ENCODE measurements around the gene PSMC4.

Gene PSMC4

DNA sequence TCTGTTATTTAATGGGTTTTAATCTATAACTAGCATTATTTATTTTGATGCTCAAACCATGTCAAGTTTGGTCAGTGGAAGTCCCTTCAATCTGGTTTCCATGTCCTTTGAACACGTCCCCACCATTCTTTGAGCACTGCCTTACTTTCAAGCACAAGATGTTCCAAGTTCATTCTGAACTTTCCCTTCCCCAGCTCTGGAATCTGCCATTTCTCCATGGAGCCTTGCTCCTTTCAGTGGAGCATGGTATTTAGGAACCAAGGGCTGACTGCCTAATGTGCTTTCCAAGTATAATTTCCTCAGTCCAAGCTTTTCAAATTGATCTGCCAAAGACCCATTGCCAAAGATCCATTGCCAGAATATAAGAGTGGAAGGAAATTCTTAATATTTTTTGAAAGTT lies 24.8 kb downstream of the PSMC4 start:
- DNase-seq: no peak

DNA sequence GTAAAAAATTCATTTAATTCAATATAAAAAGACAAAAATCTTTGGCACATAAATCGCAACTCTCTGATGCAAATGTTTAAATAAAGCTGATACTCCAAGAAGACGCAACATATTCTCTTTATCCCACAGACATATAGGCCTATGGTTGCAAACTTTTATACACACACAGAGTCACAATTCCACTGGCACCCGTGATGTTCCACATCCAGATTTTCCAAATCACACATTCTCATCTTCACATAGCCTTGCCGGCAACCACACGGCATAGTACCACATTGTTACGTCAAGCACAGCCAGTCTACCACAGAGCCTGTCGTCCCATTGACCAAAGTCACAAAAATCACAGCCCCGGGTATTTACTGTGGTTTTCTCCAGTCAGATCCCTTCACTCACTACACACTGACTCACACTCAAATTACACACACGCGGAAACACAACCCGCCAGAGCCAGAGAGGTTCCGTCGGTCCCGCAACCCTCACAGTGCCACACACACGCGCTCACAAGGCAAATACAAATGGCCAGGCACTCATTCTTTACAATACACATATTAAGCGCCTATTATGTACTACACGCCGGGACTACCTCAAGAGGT lies 25.3 kb downstream of the PSMC4 start:
- DNase-seq: no peak

DNA sequence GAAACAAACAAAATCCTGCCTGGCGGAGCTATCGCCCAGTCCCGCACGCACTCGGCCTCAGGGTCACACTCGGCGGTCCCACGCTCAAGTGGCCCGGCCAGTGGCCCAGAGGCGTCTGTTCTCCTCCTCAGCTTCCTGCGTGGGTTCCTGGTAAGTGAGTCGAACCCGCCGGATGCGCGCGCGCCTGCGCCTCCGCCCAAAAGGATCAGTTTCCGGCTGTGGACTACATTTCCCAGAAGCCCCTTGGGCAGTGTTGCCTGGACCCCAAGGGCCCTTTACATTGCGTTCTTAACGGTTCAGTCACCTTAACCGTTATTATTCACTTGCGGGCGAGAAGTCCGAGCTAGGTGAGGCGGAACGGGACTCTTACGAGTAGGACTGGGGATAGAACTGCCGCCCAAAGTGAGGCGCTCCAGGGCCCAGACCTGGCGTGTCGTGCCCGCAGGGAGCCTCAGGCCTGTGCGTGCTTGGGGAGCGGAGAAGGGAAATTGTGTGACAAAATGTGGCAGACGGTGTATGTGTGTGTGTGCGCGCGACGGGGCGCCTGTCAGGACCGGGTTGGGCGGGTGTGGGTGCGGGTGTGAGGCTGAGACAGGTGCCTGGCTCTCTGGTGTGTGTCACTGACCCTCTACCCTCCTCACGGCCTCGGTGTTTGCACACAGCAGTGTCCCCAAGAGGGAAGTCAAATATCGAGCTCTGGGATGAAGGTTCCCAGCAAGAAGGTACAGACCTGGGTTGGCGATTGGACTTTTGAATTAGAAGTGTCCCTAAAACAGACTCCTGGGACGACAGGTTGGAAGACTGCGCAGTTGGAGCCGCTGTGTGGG lies 26.1 kb downstream of the PSMC4 start, which contains the start of gene ZNF546:
TSS of gene ZNF546 (plus strand) at position 250 of the 827 bp plus-strand sequence. CDS start 1,267 bp downstream, outside the sequence.
- peak; percentile 94 for DNase-seq

DNA sequence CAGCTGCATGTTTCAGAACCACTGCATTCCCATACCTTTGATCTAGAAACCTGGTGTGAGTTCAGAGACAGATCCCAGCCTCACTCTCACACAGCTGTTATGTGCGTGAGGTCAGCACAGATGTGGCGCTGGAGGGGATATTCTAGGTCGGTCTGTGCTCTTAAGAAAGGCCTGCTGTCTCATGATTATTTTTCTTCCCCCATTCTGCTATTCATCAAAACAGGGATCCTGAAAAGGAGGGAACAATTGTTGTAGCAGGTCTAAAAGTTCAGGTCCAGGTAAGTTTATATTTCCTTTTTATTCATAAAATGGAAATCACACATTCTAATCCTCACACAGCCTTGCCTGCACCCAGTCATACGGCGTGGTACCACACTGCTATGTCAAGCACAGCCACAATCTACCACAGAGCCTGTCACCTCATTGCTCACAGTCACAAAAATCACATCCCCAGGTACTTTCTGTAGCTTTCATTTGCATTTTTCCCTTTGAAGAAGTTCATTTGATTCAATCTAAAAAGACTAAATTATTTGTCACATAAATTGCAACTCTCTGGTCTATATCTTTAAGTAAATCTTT lies 26.8 kb downstream of the PSMC4 start:
- no peak for DNase-seq

DNA sequence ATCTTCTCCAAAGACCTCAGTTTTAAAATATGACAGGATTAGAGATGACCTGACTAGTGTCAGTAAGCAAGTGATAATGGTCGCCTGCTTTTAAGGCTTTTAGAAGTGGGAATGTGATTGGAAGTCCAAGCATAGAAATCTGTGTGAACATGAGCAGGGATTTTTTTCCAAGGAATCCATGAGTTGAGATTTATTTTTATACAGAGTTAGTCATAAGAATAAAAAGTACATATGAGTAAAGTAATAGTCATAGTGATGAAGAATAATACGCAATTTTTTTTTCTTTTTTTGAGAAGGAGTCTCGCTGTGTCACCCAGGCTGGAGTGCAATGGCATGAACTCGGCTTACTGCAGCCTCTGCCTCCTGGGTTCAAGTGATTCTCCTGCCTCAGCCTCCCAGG lies 27.5 kb downstream of the PSMC4 start:
- DNase-seq: no peak

DNA sequence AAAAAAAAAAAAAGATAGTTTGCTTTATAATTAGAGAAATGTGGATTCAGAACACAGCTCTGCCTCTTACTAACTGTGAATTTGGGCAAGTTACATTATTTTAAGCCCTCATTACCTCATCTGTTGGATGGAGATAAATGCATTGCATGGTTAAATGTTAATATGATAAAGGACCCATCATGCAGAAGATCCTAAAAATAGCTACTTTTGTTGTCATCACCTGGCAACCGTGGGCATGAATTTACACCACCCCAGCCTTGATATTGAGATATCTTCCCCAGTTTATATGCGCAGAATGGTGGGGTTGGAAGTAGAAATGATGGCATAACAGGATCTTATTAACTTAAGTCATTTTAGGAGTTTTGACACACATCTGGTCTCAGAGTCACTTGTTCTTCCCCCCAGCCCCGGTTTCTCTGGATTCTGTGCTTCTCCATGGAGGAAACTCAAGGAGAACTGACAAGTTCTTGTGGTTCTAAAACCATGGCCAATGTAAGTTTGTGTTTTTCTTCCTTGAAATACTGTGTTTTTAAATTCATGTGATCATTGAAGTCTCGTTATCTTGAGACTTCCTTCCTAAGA lies 34.8 kb downstream of the PSMC4 start:
- no peak for DNase-seq

DNA sequence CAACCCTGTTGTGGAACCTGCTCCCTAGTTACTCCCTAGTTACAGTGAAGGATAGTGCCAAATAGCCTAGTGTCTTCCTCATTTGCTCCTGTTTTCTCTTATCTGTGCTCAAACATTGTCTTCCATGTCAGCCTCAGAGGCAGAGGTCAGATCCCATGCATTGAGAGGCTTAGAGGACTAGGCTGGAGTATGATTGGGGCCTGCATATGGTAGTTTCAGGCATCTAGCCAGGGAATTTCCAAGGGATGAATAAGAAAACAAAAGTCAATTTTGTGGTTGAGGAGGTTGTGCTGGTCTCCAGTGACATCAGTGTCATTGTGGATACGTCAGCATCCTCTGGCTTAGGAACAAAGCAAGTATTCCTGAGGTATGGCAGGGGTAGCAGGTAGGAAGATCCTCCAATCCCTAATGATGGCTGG lies 35.3 kb downstream of the PSMC4 start:
- no peak for DNase-seq

DNA sequence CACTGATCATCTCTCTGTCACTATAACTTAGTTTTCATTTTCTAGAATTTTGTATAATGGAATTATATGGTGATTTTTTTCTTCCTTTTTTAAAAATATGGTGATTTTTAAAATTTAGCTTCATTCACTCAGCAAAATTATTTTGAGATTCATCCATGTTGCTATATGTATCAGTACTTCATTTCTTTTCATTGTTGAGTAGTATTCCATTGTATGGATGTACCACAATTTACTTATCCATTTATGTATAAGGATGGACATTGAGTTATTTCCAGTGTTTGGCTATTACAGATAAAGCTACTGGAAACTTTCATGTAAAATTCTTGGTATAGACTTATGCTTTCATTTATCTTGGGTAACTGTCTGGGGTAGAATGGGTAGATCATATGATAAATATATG lies 38.7 kb downstream of the PSMC4 start:
- no peak for DNase-seq

DNA sequence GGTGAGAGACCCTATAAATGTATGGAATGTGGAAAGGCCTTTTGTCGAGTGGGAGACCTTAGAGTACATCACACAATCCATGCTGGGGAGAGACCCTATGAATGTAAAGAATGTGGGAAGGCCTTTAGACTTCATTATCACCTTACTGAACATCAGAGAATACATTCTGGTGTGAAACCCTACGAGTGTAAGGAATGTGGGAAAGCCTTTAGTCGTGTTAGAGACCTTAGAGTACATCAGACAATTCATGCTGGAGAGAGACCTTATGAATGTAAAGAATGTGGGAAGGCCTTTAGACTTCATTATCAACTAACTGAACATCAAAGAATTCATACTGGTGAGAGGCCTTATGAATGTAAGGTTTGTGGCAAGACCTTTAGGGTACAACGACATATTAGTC lies 43.0 kb downstream of the PSMC4 start:
- DNase-seq: no peak

DNA sequence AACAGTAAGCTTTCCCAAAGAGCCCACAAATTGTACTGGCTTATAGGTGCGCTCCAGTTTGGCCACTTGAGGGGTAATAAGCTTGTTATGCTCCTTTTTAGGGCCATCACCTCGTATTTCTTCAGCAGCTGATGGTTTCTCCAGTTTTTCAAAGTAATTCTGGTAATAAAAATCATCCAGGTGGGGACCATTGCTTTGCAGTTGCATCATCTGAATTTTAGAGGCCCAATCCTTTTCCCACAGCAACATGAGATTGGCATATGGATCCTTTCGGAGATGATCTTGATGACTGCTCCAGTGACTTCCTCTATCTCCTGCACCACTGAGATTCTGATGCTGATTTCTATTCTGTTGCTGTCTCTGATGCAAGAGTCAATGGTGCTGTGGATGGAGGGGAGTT lies 53.0 kb downstream of the PSMC4 start:
- no peak for DNase-seq

DNA sequence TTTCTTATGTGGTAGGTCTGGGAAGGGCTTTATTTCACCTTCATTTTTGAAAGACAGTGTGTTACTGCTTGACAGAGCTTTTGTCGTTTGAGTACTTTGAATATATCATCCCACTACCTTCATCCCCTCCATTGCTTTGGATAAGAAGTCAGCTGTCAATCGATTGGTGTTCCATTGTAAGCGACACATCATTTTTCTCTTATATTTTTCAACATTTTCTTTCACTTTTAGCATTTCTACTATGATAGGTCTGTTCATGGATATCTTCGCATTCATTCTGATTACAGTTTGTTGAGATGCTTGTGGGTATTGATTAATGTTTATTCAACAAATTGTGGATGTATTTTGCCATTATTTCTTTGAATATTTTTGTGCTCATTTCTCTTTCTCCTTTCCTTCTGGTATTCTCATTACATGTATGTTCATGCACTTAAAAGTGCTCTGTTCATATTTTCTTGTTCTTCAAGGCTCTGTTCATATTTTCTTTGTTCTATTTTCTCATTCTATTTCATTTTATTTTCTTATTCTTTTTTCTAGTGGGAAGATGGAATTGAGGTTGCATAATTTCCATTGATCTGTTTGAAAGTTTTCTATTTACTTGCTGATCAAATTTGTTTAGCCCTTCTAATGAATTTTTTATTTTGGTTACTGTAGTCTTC lies 55.1 kb downstream of the PSMC4 start:
- DNase-seq: no peak

DNA sequence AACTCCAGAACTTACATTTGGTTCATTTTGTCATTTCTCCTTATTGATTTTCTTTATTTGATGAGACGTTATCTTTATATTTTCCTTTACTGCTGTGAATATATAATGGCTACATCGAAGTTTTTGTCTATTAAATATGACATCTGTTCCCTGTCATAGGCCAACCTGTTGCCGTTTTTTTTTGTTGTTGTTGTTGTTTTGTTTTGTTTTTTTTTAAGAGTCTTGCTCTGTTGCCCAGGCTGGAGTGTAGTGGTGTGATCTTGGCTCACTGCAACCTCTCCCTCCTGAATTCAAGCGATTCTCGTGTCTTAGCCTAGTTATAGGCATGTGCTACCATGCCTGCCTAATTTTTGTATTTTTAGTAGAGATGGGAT lies 55.6 kb downstream of the PSMC4 start:
- no peak for DNase-seq

Measured in CD4-positive, alpha-beta T cell treated with Interleukin-12 subunit alpha and Interleukin-12 subunit beta, for 1 hour (primary cell).